GM21737 (cell line): ENCODE measurements around the gene FKRP.
A peak's percentile ranks its signal among the peaks of the same experiment; 100 is the strongest.
"Not testable (repeated sequence)": the region's sequence is repeated elsewhere in the genome, so short reads cannot be mapped to it uniquely, and the experiment has no call there.

Experiments
- ATAC-seq: cut with Tn5 transposase; IDR thresholded peaks from one replicate; pipeline ENCODE4 v1.9.1; 2021; ENCODE audit warnings: mild to moderate bottlenecking, moderate library complexity; ENCODE audit not compliant: unreplicated experiment

Gene FKRP, protein sequence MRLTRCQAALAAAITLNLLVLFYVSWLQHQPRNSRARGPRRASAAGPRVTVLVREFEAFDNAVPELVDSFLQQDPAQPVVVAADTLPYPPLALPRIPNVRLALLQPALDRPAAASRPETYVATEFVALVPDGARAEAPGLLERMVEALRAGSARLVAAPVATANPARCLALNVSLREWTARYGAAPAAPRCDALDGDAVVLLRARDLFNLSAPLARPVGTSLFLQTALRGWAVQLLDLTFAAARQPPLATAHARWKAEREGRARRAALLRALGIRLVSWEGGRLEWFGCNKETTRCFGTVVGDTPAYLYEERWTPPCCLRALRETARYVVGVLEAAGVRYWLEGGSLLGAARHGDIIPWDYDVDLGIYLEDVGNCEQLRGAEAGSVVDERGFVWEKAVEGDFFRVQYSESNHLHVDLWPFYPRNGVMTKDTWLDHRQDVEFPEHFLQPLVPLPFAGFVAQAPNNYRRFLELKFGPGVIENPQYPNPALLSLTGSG

DNA sequence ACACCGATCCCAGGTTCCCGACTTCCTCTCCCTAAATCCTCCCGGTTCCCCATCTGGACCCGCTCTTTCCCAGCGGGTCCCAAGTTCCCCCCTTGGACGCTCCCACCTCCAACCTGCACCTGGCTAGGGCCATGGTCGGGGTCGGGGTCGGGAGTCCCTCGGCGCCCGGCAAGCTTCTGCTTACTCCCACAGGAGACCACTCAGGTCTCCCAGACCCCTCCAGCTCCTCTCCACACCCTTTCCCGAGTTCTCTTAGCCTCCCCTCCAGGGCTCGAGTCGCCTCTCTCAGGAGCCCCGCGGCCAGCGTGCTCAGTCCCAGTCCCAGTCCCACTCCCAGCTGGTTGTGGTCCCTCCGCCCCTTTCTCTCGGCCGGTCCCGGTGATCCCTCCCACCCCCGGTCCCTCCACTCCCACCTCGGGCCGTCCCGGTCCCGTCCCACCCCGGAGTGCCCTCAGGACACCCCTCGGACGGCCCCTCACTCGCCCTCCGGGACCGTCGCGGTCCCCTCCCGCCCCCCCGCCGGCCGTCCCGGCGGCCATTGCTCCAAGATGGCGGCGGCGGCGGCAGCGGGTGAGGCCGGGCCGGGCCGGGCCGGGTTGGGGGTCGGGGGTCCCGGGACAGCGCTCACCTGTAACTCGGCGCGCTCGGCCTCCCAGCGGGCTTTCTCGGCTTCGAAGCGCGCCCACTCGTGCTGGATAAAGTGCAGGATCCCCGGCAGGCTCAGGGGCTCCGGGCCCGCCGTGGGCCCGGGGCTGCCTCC is at the start of gene FKRP:
TSS of gene FKRP (plus strand) at position 537 of the 760 bp plus-strand sequence. CDS start 9,394 bp downstream, outside the sequence.
- ATAC-seq = peak; percentile 36

DNA sequence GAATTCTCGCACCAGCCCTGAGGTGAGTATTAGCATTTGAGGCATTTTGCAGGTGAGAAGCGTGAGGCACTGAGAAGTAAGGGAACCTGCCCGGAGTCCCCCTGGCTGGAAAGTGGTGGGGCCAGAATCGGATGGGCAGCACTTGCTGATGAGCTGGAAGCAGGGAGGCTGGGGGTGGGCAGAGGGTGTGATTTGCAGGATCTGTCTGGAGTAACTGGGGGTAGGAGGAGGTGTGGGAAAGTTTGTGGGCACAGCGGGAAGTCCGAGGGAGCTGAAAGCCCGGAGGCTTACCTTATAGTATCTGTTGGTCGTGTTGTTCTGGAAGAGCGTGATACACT is 49.0 kb upstream of the FKRP start:
- ATAC-seq = no peak

DNA sequence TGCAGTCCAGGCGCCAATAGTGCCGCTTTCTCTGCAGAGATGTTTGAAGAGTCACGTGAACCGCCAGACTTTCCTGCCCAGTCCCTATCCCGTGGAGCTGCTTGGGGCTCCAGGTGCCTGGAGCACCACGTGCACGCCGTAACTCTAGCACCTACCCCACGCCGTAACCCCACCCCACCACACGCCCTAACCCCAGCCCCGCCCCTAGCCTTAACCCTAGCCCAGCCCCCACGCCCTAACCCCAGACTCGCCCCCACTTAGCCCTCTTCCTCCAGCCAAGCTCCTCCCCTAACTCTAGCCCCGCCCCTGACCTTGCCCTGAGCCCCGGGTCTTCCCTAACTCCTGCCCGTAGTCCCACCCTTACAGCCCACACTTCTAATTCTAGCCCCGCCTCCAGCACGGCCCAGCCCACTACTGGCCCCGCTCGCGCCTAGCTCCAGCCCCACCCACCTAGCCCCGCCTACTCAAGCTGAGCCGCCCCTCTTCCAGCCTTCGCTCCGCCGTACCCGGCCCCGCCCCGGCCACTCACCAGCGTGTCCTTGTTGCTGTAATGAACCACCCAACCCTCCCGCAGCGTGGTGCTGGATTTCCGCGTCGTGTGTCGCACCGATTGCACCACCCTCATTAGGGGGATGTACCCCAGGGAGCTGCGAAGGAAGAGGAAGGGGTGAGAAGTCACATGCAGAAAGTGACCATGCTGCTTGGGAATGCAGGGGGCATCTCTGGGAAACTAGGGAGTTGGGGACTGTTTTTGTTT is 48.5 kb upstream of the FKRP start:
- no peak for ATAC-seq

DNA sequence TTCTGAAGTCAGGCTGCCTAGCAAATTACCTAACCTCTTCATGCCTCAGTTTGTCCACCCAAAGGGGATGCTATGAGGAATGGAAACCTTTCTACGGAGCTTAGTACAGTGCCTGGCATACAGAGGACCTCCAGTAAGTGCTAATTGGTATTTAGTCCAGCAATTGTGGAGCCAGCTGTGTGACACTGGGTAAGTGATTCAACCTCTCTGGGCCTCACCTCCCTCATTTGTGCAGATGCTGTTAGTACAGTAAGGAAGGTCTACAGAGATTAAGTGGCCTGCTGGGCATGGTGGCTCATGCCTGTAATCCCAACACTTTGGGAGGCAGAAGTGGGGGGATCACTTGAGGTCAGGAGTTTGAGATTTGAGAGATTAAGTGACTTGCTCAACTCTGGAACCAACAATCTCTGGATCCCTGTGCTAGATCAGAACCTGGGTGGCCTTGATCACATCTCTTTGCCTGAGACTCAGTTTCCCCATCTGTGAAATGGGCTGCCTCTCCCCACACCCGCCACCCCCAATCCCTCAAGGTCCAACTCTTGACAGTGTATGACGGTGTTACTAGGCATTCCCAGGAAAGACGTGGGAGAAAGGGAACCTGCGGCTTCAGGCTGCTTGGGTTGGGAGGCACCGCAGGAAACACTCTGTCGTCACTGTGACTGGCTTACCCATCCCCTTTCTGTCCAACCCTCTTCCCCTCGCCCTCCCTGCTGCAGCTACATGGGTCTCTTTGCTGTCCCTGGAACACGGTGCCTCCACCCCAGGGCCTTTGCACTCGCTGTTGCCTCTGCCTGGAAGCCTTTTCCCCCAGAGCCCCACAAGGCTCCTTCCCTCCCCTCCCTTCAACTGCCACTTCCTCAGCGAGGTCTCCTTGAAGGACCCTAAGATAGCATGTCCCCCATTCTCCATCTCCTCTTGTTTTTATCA is 47.2 kb upstream of the FKRP start:
- no peak for ATAC-seq

DNA sequence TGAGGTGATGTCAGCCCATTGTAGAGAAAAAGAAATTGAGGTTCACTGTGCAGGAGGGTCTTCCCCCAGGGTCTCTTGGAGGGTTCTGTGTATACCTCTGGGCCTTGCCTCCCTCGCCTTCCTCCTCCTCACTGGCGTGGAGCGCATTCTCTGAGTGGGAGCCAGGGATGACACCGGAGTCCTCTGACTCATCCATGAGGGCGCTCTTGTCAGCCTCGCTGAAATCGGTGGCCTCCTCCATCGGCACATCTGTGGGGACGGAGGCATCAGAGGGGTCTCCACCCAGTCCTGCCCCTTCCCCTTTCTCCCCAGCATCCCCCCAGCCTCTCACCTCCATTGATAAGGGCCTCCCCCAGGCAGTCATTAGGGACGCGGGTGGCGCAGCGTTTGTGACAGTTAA is 45.2 kb upstream of the FKRP start:
- no peak for ATAC-seq

DNA sequence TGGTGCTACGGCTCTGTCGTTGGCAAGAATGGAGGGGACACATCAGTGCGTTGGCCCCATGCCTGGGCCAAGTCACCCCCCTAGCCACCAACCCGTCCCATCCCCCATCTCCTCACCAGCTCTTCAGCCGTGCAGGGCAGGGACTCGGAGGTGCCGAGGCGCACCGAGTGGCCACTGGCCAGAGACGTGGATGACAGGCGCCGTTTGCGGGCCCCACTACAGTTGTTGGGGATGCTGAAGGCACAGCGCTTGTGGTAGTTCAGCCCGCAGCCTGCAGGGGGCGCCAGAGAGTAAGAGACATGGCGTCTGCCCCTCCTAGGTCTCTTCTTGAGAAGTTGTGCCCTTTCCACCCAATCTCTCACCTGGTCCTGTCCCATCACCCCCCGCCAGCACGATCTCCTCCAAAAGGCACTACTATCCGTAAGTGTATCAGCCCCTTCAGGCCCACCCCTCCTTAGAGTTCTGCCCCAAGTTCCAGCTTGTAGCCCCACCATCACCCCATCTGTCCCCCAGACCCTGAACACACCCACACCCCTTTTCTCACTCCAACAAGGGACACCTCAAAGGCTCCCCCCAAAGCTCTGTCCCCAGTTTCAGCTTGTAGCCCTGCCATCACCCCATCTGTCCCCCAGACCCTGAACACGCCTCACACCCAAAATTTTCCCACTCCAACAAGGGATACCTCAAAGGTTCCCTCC is 41.3 kb upstream of the FKRP start:
- ATAC-seq = no peak

DNA sequence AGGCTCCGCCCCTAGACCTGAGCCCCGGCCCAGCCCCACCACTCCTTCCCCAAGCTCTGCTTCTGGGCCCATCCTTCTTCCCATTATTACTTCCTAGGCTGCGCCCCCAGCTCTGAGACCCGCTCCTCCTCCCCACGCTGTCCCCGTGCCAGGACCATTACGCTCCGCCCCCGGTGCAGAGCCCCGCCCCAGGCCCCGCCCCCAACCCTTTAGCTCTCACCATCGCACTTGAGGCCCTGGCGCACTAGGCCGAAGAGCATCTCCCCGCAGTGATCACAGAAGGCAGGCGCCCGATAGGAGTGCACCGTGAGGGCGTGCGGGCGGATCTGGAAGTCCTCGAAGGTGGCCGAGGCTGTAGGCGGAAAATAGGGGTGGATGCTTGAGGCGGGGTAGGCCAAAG is 35.2 kb upstream of the FKRP start:
- no peak for ATAC-seq

DNA sequence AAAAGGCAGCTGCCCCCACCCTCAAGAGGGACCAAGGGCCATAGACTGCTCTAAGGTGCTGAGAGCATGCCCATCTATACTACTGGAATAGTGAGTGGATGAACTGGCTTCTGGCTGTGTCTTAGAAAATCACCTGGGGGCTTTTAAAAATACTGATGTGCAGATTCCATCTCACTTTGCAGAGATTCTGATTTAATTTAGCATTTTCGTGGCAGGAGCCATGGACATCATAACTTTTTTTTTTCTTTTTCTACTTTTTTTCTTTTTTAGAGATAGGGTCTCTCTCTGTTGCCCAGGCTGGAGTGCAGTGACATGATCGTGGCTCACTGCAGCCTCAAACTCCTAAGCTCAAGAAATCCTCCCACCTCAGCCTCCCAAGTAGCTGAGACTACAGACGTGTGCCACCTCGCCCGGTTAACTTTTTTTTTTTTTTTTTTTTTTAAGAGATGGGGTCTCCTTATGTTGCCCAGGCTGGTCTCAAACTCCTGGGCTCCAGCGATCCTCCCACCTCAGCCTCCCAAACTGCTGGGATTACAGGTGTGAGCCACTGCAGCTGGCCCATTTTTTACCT is 33.0 kb upstream of the FKRP start:
- ATAC-seq = not testable (repeated sequence)

DNA sequence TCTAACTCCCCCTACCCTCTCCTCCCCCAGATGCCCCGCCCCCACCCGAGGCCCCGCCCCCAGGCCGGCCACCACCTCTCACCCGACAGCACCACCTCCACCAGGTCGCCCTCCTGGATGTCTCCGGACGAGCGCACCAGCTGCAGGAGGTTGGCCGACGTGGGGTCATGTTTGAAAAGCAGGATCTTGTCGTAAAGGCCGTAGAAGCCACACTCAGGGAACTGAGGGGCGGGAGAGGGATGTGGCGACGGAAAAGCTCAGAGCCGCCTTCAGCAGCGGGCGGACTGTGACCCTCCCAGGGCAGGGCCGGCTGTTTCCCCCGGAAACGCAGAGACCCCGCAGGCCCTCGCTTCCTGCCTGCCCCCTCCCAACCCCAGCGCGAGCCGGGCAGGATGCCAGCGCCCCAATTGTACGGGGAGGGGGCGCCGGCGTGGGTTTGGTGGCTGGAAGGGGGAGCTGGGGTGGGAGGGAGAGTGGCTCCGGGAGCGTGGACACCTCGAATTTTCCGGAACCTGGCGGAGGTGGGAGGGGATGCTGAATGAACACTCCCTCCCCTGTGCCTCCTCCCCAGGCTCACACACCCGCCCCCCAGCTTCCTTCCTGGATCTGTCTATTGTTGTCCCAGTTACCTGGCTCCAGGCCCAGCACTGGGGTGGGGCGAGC is 31.9 kb upstream of the FKRP start:
- ATAC-seq = no peak

DNA sequence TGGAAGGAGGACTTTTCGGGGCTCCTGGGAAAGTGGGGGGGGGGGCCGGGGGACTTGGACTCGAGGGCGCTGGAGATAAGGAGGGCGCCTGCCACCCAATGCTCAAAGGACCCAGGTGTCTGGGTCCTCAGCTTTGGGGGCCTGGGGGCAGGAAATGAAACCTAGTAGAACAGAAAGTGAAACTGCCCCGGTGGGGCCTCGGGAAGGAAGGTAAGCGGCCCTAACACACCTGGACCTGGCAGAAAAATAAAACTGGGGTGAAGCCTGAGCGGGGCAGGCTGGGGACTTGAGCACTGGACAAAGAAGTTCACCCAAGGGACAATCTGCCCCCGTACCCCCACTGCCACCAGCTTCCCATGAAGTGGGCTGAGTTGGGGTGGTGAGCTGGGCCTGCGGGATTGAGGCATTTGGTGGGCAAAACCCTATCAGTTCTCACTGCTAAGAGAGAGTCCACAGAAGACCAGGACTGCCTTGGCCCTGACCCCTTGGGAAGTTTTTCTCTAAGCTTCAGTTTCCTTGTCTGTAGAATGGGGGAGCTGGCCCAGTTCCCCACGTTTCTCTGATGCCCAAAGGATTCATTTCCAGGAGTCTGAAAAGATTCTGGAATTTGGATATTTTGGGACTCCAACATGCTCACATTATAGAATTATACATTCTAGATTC is 31.3 kb upstream of the FKRP start:
- ATAC-seq = no peak

DNA sequence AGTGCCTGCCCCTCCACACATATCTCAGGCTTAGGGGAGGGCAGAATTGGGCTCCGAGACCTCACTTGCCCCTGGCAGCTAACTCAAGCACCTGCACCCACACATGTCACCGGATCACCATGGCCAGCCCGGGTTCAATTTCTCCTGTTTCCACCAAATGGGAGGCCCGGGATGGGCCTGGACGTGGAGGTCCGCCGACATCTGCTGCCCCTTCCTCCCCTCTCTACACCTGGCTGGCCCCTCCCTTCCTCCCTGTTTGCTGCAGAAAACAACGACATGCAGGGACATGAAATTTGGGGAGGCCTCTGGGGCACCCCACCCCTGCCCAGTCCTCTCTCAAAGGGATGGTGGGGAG is 30.3 kb upstream of the FKRP start:
- no peak for ATAC-seq

DNA sequence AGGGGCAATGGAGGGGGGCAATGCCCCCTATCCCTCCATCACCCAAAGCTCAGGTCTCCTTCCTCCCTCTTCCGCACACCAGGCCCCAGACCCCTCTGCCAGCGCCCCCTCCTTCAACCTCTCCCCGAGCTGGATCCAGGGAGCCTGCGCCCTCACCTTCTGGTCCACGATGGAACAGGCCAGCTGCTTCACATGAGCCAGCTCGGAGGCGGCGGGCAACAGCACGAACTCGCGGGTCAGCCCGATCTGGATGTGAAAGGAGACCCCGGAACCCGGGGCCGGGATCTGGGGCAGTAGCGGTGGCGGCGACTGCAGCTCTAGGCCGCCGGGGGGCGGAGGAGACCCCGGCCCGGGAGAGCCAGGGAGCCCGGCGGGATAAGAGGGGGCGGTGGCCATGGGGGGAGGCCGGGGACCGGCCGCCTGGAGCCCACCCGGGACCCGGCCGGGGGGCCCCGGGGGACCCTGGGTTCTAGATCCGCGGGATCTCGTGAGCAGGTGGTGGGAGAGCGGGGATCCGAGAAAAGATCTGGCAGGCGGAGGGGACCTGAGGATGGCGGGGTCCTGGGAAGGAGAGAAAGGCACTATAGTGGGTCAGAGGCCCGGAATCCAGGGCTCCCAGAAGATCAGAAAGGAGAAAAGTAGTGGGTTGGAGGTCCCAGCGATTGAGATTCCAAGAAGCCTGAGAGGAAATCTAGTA is 29.7 kb upstream of the FKRP start:
- ATAC-seq = no peak

DNA sequence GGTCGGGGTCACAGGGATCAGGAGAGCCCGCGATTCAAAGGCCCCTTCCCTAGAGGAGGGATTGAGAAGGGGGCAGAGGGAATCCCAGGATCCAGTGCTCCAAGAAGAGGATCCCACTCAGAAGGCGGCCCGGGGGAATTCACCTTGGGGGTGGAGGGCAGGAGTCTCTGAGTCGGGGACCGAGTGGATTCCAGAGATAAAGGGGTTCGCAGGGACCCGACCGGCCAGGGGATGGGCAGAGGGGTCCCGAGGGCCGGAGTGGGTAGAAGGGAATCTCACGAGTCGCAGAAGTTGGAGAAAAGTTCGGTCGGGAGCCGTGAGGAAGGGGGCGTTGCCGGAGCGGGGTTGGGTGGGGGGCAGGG is 29.2 kb upstream of the FKRP start:
- ATAC-seq = no peak

DNA sequence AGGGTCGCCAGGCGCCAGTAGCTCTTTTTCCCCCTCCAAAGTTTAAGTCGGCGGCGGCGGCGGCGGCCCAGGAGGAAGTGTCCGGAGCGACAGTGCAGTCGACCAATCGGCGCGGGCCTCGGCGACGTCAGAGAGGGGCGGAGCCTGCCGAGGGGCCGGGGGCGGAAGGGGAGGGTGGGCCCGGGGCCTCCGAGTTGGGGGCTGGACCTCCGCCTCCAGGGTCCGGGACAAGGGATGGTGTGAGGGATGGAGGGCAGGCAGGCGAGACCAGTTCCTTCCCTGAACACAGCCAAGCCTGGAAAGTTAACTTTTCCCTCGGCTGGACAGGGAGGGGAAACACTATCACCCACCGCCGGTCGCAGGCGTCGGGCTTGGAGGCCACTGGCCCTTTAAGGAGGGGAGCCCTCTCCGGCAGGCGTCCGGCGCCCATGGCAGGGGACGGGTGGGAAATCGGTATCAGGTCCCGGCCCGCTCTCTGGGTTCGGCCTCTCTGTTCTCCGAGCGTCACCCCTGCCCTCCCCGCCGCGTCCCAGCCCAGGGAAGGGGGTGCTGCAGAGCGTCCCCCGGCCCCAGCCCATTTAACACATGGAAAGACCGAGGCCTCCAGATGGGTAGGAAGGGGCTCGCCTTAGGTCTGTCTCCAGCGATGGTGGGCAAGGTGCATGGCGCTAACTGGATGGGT is 28.7 kb upstream of the FKRP start, which contains the start of gene PRKD2:
TSS of gene PRKD2 (minus strand) at position 81 of the 682 bp plus-strand sequence. CDS start 744 bp downstream, outside the sequence.
- no peak for ATAC-seq

DNA sequence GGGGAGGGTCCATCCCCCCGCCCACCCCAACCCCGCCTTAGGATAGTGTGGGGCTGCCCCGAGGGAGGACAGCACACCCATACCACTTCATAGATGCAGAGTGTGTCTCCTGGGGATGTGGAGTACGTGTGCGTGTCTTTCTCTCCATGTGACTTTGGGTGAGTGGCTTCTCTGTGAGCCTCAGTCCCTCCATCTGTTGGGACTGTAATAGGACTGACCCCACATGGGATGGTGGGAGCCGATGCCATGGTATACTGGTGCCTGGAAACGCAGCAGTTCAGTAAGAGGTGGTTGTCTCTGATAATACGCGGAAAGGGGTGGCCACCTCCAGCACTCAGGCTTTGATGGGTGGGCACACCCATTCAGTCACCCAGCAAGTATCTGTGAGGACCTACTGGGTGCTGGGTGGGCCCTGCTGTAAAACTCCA is 28.1 kb upstream of the FKRP start:
- no peak for ATAC-seq

DNA sequence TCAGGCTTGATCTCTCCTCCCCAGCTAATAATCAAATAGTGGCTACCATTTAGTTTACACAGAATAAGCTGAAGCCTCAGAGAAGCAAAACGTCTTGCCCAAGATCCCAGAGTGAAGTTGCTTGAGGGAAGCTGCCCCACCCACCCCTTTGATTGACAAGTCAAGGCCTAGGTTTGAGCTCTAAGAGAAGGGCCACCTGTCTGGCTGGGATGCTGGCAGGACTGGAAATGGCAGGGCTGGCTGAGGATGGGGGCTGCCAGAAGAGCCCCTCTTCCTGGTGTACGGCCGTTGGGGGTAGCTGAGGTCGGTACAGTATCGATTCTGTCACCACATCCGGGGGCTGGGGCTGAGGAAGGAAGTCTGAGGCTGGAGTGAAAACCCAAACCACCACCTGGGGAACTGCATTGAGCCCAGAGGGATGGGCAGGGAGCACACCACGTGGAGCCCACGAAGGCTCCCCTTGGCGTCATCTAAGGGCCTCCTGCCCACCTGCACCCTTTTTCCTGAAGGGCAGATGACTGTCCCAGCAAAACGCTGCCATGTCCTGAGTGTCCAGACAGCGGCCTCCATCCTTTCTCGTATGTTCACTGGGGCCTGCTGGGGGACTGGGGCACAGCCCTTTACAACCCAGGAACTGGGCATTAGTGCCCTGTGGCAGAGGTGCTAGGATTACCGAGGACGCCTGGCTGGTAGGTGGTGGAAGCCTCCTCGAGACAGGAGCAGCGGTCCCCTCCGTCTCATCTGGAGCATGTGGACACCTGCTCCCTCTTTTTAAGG is 27.5 kb upstream of the FKRP start:
- no peak for ATAC-seq
